GM19452 (cell line): Measurements from ENCODE around the gene RTL10.

Experiments used
- ATAC-seq: cut with Tn5 transposase; IDR thresholded peaks from one replicate; pipeline ENCODE4 v1.9.1; 2021; ENCODE audit not compliant: unreplicated experiment

Gene RTL10

GRCh38 chr22:19825904-19826618 lies 28.6 kb downstream of the RTL10 start:
- no peak for ATAC-seq

- ATAC-seq = no peak
Observed at GRCh38 chr22:19824926-19825339, 29.7 kb downstream of the RTL10 start.

GRCh38 chr22:19824212-19824925 lies 30.3 kb downstream of the RTL10 start:
- no peak for ATAC-seq

GRCh38 chr22:19823902-19824211 lies 30.8 kb downstream of the RTL10 start:
- no peak for ATAC-seq

- no peak for ATAC-seq
Observed at GRCh38 chr22:19823191-19823901, 31.3 kb downstream of the RTL10 start.

- no peak for ATAC-seq
Observed at GRCh38 chr22:19822301-19823117, 32.2 kb downstream of the RTL10 start.

GRCh38 chr22:19821523-19822300 lies 33.0 kb downstream of the RTL10 start:
- ATAC-seq = no peak

- ATAC-seq = no peak
Observed at GRCh38 chr22:19820880-19821522, 33.7 kb downstream of the RTL10 start.

GRCh38 chr22:19819911-19820879 lies 34.5 kb downstream of the RTL10 start:
- no peak for ATAC-seq

GRCh38 chr22:19819208-19819910 lies 35.3 kb downstream of the RTL10 start:
- ATAC-seq = no peak

- ATAC-seq = no peak
Observed at GRCh38 chr22:19818324-19819207, 36.1 kb downstream of the RTL10 start.

GRCh38 chr22:19816372-19817119 lies 38.1 kb downstream of the RTL10 start:
- ATAC-seq = no peak

- ATAC-seq = no peak
Observed at GRCh38 chr22:19815823-19816290, 38.8 kb downstream of the RTL10 start.

- ATAC-seq = no peak
Observed at GRCh38 chr22:19815093-19815822, 39.4 kb downstream of the RTL10 start.

GRCh38 chr22:19814428-19814827 lies 40.2 kb downstream of the RTL10 start:
- no peak for ATAC-seq

GRCh38 chr22:19812910-19813309 lies 41.8 kb downstream of the RTL10 start:
- no peak for ATAC-seq
